Astrocyte of the cerebellum (primary cell): ENCODE measurements around the gene C22orf15.

ENCODE experiments used
- DNase-seq: peaks from one replicate; pipeline ENCODE4 v3.0.0-alpha.2; 2011; ENCODE audit warnings: low read depth
- H3K4me3 ChIP-seq: 2 replicates; pipeline ENCODE4 v1.5.1; 2011; ENCODE audit warnings: mild to moderate bottlenecking, low read depth, low read length, moderate library complexity
- in situ Hi-C: cut with HindIII; loops from 2 replicates; pipeline ENCODE4 v1.10.0; 2017; ENCODE audit warnings: low sequenced_read_pairs
- TF ChIP-seq, protein P1 (sequence below): IDR thresholded peaks from 2 replicates; pipeline ENCODE4 v1.5.1; 2012; ENCODE audit warnings: low read length, low read depth, moderate library complexity, mild to moderate bottlenecking; ENCODE audit errors: missing control alignments

The C22orf15 gene

DNA sequence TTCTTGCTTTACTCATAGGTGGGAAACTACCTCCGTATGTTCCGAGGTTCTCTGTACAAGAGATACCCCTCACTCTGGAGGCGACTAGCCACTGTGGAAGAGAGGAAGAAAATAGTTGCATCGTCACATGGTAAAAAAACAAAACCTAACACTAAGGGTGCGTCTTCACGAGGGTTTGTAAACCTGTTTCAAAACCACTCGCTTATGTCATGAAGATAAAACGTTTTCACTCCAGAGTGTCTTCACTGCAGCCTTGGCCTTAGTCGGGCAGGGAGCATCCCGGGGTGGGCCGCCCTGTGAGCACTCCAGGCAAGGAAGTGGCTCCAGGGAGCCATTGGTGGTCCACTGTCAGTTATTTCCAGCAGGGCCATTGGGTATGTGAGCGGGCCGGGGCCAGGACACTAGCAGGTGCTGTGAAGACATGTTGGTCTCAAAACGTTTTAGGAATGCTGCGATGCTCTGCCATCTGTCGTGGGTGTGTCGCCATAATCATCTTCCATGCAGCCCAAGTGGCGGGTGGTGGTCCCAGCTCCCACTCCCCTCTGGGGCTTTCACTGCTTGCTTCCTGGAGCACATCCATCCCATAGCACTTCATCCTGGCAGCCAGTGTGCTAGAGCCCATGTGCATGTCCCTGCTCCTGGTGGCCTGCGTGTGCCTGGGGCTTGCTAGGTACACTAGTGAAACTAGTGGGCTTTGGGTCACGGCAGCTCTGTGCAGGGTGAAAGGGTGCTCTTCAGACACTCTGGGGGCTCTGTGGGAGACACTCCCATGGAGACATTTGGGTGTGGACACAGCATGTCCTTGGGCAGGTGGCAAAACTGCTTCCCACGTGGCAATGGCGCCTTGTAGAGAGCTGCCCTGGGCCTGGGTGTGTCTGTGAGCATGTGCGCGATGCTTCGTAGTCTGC lies 29.2 kb downstream of the C22orf15 start:
- in situ Hi-C loops = no loop called here

DNA sequence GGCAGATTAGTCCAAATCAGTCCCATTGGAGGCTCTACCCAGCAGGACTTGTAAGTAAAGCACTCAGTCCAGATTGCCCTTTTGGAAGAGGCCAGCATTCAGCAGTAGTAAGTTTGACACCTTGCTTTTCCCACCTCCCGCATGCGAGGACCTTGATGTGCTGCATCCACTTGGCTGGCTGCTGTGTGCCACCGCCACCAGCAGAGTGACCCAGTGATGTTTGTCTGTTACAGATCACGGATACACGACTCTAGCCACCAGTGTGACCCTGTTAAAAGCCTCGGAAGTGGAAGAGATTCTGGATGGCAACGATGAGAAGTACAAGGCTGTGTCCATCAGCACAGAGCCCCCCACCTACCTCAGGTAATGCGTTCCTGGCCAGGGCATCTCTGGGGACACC lies 30.5 kb downstream of the C22orf15 start:
- in situ Hi-C loops = no loop called here
- TF ChIP-seq, protein P1, sequence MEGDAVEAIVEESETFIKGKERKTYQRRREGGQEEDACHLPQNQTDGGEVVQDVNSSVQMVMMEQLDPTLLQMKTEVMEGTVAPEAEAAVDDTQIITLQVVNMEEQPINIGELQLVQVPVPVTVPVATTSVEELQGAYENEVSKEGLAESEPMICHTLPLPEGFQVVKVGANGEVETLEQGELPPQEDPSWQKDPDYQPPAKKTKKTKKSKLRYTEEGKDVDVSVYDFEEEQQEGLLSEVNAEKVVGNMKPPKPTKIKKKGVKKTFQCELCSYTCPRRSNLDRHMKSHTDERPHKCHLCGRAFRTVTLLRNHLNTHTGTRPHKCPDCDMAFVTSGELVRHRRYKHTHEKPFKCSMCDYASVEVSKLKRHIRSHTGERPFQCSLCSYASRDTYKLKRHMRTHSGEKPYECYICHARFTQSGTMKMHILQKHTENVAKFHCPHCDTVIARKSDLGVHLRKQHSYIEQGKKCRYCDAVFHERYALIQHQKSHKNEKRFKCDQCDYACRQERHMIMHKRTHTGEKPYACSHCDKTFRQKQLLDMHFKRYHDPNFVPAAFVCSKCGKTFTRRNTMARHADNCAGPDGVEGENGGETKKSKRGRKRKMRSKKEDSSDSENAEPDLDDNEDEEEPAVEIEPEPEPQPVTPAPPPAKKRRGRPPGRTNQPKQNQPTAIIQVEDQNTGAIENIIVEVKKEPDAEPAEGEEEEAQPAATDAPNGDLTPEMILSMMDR = no peak
- DNase-seq = no peak
- H3K4me3 ChIP-seq = no peak overlapping the region

More for the DNA sequence above, 29.2 kb downstream of the C22orf15 start:
- H3K4me3 ChIP-seq = no peak overlapping the region
- no peak for DNase-seq
- TF ChIP-seq, protein P1 = no peak

DNA sequence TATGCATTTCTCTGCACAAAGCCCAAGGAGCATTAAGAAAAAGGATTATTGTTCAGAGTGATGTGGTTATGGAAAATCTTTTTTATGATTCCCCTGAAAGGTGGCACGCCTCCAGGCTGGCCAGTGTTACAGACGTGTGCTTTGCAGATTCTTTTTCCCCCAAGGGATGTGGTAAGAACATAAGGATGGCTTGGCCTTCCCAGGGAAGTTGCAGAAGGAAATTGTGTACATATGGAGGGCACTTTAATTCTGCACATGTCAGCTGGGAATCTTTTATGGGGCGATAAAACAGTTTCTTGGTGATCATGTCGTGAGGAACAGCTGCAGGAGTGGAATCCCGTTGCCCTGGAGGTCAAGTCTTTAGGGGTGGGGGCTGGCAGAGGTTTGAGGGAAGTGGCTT lies 33.7 kb downstream of the C22orf15 start:
- no peak overlapping the region for H3K4me3 ChIP-seq
- TF ChIP-seq, protein P1 = no peak
- DNase-seq = no peak
- in situ Hi-C loops = no loop called here

DNA sequence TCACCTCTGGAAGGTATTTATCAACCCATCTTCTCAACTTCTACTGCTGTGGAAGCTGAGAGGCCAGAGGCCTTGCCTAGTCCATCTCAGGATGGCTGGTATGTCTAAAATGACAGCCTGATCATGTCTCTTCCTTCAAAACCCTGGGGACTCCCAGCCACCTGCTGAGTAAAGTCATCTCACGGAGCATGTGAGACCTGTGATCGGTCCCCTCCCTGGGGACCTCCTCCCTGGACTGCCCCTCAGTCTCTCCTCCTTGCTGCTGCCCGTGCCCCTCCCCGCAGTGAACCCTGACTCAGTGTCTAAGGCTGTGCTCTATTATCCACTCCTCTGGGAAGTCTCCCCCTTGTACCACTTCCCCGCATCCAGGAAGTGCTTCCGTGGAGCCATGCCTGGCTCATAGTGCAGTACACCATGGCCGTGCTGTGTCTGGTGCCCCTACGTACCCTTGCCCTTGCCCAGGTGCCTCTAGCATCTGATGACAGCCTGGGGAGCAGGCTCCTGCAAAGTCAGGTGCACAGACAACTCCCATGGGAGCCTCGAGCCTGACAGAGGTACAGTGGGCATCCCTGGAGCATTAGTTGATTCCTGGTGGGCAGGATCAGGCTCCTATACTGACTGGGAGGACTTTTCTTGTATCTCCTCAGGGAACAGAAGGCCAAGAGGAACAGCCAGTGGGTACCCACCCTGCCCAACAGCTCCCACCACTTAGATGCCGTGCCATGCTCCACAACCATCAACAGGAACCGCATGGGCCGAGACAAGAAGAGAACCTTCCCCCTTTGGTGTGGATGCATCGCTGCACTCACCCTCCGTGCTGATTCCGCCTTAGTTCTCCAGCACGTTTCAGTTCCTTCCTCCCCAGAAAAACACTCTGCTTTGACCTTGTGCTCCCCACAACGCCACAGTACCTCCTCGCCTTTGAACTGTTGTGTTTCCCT lies 37.8 kb downstream of the C22orf15 start:
- no peak for DNase-seq
- H3K4me3 ChIP-seq = no peak overlapping the region
- TF ChIP-seq, protein P1 = no peak
- in situ Hi-C loops = no loop called here

DNA sequence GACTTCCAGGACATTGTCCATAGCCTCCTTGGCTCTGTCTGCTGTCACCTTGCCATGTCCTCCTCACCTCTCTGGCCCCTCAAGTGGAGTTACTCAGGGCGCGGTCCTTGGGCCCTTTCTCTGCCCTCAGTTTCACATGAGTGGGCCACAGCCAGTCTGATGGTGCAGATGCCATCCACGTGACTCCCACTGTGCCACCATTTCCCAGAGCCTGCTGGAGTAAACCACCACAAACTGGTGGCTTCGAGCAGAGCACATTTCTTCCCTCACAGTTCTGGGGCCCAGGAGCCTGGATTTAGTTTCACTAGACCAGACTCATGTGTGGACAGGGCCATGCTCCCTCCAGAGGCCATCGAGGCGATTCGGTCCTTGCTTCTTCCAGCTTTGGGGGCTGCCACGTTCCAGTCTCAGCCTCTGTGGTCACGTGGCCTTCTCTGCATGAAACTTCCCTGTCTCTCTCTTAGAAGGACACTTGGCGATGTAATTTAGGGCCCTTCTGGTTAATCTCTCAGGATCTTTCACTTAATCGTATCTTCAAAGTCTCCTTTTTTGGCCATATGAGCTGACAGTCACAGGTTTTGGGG lies 38.5 kb downstream of the C22orf15 start:
- TF ChIP-seq, protein P1 = no peak
- no peak for DNase-seq
- H3K4me3 ChIP-seq = no peak overlapping the region
- in situ Hi-C loops = no loop called here

DNA sequence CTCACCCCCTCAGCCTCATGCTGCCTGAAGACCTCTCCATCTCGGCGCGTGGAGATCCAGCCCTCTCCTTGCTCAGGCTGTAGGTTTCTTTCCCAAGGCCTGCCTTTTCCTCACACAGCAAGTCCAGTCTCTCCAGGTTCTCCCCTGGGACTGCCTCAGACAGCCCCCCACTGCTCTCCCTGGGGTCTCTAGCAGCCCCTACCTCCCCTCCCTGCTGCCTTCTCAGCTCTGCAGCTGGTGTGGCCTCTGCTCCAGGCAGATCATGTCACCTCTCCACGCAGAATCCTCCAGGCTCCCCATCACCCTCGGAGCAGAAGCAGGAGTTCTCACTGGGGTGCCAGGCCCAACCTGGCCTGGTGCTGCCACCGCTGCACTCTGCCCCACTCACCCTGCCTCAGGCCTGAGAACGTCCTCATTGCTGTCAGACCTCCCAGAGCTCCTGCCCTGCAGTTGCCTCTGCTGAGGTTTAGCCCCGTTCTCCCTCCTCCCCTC lies 39.1 kb downstream of the C22orf15 start:
- no peak for DNase-seq
- H3K4me3 ChIP-seq = no peak overlapping the region
- TF ChIP-seq, protein P1 = no peak
- in situ Hi-C loops = no loop called here
